OCI-LY3 (cell line): ENCODE measurements around the gene FSTL3.

Experiments
- CTCF ChIP-seq: fragments of 200-600, 300-600 bp; sonication (generic); IDR thresholded peaks from 2 replicates; pipeline ENCODE4 v1.5.1; 2014; ENCODE audit warnings: antibody characterized with exemption, low read length, low read depth
- EZH2phosphoT487 ChIP-seq: fragments of 200-600 bp; shearing (Covaris generic); IDR thresholded peaks from 2 replicates; pipeline ENCODE4 v1.6.1; 2018; ENCODE audit warnings: antibody characterized with exemption, mixed run types, low read depth

- TF ChIP-seq CTCF: no peak
- TF ChIP-seq EZH2phosphoT487: no peak
Observed at GRCh38 chr19:688992-689391, 12.8 kb downstream of the FSTL3 start.
